Stimulated activated CD8-positive, alpha-beta memory T cell treated with anti-CD3 and anti-CD28 coated beads, Interleukin-4, amount 100 ng/mL, for 24 hours (primary cell): ENCODE data around the gene SETDB1.

Experiments used
- DNase-seq: peaks from one replicate; pipeline ENCODE4 v3.0.0-alpha.2; 2020; ENCODE audit warnings: low read depth

The SETDB1 gene

DNA sequence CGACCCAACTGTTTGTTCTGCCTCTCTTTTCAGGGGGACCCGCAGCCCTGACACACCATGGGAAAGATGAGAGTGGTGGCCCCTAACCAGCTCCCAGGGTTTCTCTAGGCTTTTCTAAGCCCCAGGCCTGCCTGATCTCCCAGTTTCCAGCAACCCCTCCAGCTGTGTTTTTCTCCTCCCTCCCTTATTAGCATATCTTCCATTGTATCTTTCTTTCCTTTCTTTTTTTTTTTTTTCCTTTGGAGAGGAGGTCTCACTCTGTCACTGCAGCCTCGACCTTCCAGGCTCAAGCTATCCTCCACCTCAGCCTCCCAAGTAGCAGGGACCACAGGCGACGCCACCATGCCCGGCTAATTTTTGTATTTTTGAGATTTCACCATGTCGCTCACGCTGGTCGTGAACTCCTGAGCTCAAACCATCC is 50.2 kb downstream of the SETDB1 start:
- DNase-seq = no peak

DNA sequence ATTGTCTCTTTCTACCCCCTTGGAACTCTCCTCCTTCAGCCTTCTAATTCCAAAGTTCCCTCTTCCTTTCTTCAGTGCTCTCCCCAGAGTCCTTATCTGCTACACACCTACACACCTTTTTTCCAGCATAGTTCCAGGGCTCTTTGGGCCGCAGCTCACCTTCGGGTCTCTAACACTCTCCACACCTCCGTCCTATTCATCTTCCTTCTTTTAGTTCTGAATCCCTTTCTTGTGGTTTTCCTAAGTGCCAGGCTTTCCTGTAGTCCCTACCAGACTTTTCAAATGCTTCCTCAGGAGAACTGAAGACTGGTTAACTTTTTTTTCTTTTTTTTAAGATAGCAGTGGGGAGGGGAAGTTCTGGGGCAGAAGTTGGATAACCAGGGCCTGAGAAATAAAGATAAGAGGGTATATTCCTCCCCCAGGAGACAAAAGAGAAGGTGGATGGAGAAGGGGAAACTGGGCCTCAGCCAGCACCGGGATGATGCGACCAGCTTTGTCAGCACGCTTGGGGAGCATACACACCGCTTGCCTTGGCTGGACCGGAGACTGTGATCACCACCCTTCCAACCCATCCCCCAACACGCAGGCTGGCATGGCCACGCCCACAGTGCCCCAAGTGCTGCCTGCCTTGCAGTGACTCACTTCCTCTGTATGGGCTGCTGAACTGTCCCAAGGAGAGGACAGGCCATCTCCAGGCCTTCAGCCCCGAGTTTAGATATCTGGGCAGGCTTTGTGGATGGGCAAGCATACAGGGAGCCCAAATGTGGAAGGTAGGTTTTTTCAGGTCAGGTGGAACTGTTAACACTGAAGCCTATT is 50.9 kb downstream of the SETDB1 start:
- DNase-seq = peak; percentile 59

DNA sequence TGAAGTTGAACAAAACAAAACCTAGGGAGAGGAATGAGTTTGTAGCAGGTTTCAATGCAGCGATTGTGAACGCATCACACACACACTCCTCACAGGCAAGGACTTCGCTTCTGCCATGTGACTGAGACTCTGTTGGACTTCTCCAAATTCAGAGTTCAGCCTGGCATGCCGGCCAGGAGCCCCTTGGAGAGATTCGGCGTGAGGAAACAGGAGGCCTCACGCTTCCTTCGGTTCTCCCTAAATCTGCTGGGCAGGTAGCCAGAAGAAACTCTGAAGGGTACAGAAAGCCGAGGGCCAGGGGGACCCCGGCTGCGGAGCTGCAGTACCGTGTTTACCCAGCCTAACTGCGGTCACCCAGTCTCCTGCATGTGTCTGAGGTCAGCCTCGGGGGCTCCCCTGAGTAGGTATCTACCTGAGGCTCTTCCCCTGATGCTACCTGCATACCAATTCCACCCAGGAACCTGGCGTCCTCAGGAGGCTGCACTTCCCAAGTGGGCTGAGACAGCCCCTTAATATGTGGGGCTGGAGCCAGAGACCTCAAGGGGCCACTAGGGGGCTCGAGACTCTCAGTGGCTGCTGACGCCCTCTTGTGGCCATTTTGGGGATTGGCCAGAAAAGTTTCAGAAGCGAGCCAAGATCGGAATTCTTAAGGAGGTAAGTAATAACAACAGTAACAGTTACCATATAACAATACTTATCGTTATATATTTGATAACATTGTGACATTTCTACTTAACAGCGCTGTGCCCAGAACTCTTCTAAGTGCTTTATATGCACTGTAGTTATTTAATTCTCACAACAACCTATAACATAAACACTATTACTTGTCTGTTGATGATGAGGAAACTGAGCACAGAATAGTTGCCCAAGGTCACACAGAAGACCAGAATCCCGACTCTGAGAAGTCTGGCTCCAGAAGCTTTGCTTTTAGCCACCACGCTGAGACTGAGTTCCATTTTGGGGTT is 53.2 kb downstream of the SETDB1 start:
- DNase-seq = peak; percentile 77

DNA sequence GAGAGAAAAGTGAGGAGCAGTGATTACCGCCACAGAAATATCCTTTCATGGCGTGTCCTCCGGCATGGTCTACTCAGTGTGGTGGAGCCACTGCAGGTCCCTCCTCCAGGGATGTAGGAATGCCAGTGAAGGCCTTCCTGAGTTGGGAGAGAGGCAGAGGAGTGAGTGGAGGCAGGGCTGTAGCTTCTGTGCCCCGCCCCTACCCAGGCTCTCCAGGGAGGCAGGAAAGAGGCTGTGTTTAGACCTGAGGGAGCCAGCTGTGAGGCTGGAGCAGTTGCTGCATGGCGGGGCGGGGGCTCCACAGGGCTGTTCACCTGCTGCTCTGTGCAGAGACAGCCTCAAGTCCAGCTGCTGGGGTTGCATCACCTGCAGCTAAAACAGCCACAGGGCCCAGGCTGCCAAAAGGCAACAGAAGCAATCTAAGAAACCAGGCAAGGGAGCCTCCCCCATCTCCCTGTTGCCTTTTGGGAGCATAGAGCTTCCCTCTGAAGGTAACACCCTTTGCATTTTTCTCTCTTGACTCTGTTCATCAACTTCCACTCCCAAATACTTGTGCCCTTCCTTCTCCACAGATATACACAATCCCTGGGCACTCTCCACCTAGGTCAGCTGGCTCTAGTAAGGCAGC is 55.1 kb downstream of the SETDB1 start:
- DNase-seq = no peak

DNA sequence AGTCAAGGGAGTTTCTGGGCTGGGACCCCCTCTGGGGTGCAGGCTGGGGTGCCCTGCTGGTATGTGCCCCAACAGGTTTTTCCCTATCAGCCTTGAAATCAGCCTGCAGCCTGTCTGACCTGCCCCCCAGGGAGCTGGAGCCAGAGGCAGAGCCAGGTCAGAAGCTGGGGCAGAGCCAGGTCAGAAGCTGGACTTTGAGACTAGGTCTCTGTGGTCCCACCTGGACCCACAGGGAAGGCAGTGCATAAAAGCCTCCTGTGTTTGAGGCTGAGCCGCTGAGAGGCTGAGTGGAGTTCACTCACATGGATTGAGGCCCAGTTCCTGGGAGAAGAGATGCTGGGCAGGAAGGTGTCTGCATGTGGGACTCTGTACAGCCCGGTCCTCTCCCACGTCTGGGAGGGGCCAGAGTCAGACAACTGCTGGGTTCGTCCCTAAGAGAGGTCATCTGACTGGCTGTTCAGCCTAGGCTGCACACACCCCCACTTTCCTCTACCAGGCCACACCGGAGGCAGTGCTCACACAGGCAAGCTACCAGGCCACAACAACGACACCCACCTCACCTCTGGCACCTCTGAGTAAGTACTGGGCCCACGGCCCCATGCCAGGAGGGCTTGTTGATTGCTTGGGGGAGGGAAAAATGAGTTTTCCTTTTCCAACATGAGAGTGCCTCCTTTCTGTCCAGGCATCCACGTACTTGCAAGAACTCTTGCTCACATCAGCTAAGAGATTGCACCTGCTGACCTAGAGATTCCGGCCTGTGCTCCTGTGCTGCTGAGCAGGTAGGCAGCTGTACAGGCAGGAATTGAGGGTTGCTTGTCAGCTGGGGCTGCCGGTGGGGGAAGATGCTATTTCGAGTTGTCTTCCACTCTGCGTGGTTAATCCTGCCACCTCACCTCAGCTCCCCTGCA is 55.9 kb downstream of the SETDB1 start, which contains the start of gene ANXA9:
TSS of gene ANXA9 (plus strand) at position 488 of the 908 bp plus-strand sequence. CDS start 814 bp downstream, outside the sequence.
- DNase-seq = no peak

DNA sequence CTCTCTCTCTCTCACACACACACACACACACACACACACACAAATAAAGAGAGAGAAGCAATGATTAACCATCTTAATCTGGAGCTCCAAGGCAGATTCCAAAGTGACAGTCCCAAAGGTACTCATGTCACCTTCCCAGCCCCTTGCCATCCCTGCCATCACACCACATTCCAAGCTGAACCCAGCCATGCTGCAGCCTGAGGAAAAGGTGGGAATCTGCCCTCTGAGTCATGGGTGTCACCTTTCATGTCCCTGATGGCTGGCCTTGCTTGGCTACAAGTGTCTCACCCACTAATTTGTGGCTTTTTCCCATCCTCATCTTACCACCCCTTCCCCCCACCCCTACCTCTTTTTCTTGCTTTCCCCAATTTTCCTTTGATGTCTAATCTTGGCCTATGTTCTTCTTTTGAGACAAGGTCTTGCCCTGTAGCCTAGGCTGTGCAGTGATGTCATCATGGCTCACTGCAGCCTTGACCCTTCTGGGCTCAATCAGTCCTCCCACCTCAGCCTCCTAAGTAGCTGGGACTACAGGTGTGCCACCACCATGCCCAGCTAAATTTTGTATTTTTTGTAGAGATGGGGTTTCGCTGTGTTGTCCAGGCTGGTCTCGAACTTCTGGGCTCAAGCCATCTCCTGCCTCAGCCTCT is 59.1 kb downstream of the SETDB1 start:
- DNase-seq = no peak

DNA sequence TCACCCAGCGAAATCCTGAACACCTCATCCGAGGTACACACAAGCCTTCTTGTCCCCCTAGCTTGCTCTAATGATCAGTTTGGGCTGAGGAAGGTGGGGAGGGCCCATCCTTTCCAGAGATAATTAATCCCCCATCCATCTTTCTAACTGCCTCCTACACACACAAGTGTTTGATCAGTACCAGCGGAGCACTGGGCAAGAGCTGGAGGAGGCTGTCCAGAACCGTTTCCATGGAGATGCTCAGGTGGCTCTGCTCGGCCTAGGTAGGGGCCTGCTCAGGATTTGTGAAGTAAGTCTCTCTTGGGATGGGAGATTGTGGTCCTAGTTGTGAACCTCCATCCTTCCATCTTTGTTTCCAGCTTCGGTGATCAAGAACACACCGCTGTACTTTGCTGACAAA is 61.8 kb downstream of the SETDB1 start:
- no peak for DNase-seq

DNA sequence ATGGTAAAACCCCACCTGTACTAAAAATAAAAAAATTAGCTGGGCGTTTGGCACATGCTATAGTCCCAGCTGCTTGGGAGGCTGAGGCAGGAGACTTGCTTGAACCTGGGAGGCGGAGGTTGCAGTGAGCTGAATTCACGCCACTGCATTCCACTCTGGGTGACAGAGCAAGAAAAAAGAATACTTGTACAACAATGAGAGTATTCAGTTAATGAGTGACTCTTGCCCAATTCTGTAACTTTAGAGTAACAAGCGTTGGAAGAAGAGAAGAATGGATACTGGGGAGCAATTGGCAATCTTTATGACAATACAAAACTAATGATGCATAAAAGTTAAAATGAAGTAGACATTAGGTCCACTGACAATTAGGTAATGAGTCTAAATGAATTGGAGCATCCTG is 66.5 kb downstream of the SETDB1 start:
- DNase-seq = no peak

DNA sequence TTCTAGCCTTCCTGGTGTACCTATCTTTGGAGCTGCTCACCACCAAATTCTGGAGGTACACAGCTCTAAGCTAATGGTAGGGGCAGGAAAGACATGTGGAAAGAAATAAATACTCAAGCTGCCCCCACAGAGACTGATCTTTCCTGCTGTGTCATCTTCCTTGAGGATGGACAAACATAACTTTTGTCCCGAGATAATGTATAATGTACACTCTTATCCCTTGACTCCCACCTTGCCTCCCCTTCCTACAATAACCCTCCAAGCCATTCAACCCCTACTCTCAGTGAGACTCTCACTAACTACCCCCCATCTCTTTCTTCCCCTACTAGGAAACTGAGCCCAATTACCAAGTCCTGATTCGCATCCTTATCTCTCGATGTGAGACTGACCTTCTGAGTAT is 68.1 kb downstream of the SETDB1 start:
- no peak for DNase-seq

DNA sequence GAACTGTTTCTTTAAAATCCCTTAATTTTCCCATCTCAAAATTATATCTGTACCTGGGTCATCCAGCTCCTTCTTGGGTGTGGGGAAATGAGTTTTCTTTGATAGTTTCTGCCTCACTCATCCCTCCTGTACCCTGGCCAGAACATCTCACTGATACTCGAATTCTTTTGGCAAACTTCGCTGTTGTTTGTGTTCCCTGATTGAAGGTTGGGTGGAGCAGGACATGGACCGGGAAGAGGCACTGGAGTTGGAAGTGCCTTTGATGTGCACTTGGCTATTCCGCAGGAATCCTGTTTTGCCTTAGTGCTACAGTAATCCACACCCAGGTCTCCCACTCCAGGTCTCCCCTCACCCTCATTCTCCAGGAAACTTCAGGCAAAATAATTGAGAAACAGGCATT is 69.3 kb downstream of the SETDB1 start:
- DNase-seq = no peak

DNA sequence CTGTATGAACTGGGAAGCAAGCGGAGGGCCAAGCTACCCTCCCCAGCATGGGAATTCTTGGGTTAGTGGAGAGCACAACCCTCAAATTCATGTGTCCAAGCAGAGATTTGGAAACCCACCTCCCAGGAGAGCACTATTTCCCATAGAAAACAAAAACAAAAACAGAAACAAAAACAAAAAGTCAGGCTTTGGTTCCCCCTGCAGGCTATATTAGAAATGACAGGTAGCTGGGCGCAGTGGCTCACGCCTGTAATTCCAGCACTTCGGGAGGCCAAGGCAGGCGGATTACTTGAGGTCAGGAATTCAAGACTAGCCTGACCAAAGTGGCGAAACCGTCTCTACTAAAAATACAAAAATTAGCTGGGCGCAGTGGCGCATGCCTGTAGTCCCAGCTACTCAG is 69.7 kb downstream of the SETDB1 start:
- no peak for DNase-seq

DNA sequence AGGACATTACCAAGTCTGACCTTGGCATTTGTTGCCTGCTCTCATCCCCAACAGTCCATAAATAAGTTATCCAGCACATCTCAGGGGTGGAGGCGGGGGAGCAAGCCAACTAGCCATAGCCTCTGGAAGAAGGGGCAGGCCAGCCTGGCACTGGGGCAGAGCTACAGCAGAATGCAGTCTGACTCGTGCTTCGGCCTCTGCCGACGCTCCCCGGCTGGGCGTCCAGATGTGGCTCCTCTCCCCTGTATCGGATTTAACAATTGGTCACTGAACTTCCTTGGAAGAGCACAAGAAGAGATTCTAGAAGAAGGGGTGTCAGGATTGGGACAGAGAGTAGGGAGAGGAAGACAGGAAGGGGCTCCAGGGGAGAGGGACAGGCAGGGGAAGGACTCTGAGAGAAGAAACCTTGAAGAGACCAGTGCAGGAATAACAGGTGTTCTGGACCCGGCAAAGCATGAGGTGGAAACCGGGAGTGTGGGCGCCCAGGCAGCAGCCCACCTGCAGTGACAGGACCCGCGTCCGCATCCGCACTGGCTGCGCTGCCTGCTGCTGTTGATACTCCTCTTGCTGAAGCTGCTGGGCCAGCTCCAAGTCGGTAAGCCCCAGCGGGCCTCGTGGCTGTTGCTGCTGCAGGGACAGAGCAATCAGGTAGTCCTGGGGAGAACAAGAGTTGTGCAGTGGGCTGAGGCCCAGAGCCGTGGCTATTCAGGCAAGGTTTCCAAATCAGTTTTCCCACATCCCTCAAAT is 71.1 kb downstream of the SETDB1 start:
- no peak for DNase-seq

DNA sequence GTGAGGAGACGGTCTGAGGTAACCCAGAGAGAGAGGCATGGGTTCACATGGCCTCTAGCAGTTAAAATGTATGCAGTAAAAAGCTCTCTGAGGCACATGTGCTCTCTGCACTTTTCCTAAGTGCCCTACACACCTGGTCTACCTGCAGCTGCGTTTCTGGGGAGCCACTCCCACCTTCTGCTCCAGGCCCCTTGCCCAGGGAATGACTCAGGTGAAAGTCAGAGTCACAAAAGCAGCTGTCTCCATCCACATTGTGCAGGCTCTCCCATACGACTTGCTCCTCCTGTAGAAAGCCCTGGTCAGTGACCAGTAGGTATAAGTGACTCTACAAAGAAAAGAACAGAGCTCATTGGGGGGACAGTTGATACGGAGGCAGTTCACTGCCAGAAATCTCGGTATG is 71.8 kb downstream of the SETDB1 start:
- DNase-seq = no peak

DNA sequence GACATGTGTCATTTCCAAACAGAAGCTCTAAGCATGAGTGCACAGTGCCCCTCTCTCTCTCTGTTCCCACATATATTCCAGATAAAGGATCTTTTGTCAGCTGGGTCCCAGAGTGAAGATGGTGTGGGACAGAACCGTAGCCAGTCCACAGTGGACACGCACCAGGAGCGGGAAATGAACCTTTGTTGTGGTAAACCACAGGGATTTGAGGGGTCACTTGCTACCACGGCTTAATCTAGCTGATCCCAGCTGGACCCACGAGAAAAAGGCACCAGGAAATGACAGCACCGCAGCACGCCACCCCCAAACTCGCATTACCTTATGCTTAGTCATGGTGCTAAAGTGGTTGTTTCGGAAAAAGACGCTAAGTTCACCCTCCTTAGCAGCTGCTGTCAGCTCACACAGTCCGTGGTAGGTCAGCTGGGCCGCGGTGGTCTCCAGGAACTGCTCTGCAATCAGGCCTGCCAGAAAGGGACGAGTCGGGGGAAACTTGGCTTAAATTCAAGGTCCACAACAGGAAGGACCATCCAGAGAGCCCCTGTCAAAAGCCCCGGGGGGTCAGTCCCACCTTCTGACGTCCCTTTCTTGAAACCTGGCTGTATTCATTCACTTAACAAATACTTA is 73.0 kb downstream of the SETDB1 start:
- no peak for DNase-seq

DNA sequence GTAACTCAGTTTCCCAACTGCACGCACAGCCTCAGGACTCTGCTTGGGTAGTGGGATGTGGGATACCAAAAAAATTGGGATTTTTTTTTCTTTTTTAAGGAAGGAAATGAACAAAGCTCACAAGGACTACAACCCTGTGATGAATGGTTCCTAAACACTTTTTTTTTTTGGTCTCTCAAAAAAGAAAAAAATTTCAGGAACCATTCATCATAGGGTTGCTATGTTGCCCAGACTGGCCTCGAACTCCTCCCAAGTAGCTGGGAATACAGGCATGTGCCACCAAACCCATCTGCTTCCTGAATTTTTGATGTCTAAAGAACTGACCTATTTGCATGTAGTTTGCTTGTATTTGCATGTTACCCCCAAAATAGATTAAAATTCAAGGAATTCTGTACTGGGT is 73.8 kb downstream of the SETDB1 start:
- no peak for DNase-seq

DNA sequence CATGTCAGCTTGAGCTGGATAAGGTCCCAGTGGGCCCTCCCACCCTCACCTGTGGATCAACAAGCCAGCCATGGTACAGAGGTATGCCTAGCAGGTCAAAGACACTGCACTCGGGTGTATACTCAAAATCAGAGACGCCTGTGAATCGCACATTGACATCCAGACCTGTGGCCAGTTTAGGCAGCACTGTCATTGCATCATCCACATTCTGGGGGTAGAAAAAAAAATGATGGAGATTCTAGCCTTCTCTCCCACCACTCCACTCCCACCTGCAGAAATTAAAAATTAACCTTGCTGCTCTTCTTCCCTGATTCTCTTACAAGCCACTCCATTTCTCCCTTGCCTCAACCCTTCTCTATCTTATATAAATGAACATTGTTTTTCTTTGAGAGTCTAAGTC is 74.2 kb downstream of the SETDB1 start:
- DNase-seq = no peak

DNA sequence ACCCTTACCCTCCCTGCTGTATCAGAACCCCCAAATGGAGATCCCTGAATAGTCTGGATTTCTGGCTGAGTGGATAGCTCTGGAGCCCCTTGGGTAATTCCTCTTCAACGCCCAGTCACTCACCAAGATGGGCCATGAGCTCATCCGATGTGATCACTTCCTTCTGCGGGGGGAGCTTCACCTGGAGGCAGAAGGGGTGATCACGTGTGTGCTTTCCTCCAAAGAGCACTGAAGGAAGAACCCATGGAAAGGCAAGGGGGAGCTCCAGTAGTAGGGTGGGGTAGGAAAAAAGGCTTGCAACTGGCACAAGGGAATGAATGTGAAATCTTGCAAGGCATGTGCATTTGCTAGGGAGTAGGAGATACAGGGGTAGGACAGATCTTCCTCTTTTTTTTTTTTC is 75.4 kb downstream of the SETDB1 start:
- DNase-seq = no peak

DNA sequence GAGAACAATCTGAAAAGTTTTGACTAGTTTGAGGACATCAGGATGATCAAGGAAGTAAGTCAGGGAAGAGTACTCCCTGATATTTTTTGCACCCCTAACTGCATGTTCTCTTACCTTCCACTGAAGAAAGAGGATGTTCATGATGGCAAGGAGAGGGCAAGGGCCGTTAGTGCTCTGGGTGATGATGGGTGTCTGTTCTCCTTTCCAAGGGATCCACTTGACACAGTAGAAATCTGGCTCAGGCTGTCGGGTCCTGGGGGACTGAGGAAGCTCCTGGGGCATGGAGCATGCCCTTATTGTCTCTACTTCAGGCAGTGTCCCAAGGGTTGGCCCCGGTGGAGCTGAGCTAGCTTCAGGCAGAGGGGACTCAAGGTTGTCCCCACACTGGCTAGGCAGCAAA is 75.9 kb downstream of the SETDB1 start:
- DNase-seq = no peak

DNA sequence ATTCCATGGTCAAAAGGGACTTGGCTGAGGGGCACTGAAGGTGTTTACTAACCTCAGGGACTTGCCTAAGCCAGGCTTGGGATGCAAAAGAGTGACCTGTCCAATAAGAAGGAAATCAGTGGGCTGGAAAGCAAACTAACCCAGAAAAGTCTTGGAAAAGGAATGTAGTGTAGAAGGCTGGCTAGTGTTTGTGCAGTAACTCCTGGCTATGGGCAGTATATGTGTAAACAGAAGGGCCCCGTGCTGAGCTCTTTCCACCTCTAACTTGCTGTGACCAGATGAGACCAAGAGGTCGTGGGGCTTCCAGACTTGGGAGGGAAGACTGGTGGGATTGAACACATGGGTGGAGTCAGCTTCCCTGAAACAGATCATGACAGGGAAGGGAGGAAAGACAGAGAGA is 76.4 kb downstream of the SETDB1 start:
- DNase-seq = no peak

DNA sequence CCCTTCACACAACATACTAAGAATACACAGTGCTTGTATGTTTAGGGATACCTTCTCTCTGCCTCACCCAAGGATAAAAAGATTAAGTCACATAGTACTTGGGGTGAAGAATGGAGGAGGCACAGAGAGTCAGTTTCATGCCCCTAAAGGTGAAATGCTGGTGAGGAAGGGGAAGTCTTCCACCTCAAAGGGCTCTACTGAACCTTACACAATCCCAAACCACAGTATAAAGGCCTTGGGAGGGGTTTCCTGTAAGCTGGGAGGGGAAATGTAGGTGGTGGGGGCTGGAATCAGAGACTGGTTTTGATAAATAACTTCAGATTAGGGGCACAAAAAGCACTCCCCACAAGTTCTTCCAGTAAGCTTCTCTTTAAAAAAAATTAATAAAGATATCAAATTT is 77.0 kb downstream of the SETDB1 start:
- no peak for DNase-seq
